GM12878 (cell line): ENCODE data around the gene NDEL1. TPM values are rescaled to one million over a fixed set of nuclear protein-coding genes. Genes with fewer than 3 reads are reported as not detected.

ENCODE experiments used
- ATAC-seq: fragments of 200-7000 bp; cut with Tn5 transposase; 3 replicates; pipeline ENCODE4 v1.9.1; 2020; ENCODE audit warnings: mild to moderate bottlenecking, moderate library complexity
- BruUV-seq: library from RNA; stranded (reverse); fragments of 400-500 nt; replicated peaks from 2 replicates; lab custom pipeline; 2021; lab: Mats Ljungman, UMichigan
- CTCF ChIA-PET: fragments of 300-600 bp; sonication (Branson Sonifier 250); formaldehyde crosslinking; extraction: SDS; loops from one replicate; lab custom pipeline; 2021; ENCODE audit warnings: inconsistent platforms; lab: Yijun Ruan, JAX
- POLR2A ChIA-PET: fragments of 350-600 bp; formaldehyde crosslinking; extraction: SDS; loops from one replicate; lab custom pipeline; 2021; ENCODE audit warnings: inconsistent platforms; lab: Charles Lee
- RAD21 ChIA-PET: fragments of 300-600 bp; sonication (Branson Sonifier 250); formaldehyde crosslinking; loops from one replicate; lab custom pipeline; 2023; ENCODE audit warnings: antibody characterized with exemption; ENCODE audit not compliant: unreplicated experiment; lab: Charles Lee
- SMC1A ChIA-PET: fragments of 300-600 bp; sonication (Branson Sonifier 250); formaldehyde crosslinking; loops from one replicate; lab custom pipeline; 2023; ENCODE audit not compliant: unreplicated experiment, uncharacterized antibody; lab: Charles Lee
- DNase-seq: peaks from one replicate; pipeline ENCODE4 v3.0.0-alpha.2; 2011; ENCODE audit warnings: low read depth, low spot score
- FAIRE-seq: peaks from 3 replicates; lab custom pipeline; 2011; peaks lifted over from hg19 to GRCh38; lab: Jason Lieb, UNC
- H2AFZ ChIP-seq: 2 replicates; pipeline ENCODE4 v1.6.0; 2011; ENCODE audit warnings: low read depth, low read length, control low read depth; ENCODE audit not compliant: control insufficient read depth
- H3K27ac ChIP-seq: 2 replicates; pipeline ENCODE4 v1.5.1; 2011; ENCODE audit warnings: control low read depth; ENCODE audit not compliant: control insufficient read depth, insufficient read depth
- H3K27me3 ChIP-seq, 2 experiments: replicated peaks in 1 of 2; 2 replicates each; pipeline versions ENCODE4 v1.6.0 to v1.6.1; 2011; ENCODE audit warnings: low read length in 1 of 2; ENCODE audit not compliant: control insufficient read depth in 2 of 2, insufficient read depth in 2 of 2
- H3K36me3 ChIP-seq, 2 experiments: 2 replicates each; pipeline ENCODE4 v1.5.1; 2011; ENCODE audit warnings: low read length in 1 of 2; ENCODE audit not compliant: control insufficient read depth in 2 of 2, insufficient read depth in 2 of 2
- H3K4me1 ChIP-seq: 2 replicates; pipeline ENCODE4 v1.6.1; 2011; ENCODE audit warnings: mild to moderate bottlenecking, low read length, moderate library complexity, mixed read lengths; ENCODE audit not compliant: control insufficient read depth, insufficient read depth
- H3K4me2 ChIP-seq: 2 replicates; pipeline ENCODE4 v1.6.0; 2011; ENCODE audit warnings: control low read depth; ENCODE audit not compliant: control insufficient read depth, insufficient read depth
- H3K4me3 ChIP-seq: fragments of 200-600 bp; sonication (generic); 2 replicates; pipeline ENCODE4 v1.5.1; 2016
- H3K79me2 ChIP-seq: 2 replicates; pipeline ENCODE4 v1.6.0; 2011; ENCODE audit warnings: low read length; ENCODE audit not compliant: control insufficient read depth, insufficient read depth
- H3K9ac ChIP-seq: 2 replicates; pipeline ENCODE4 v1.8.0; 2011; ENCODE audit warnings: low read length, control low read depth, mixed read lengths; ENCODE audit not compliant: control insufficient read depth, insufficient read depth
- H3K9me3 ChIP-seq: replicated peaks from 3 replicates; pipeline ENCODE4 v1.5.1; 2011; ENCODE audit warnings: mild to moderate bottlenecking, low read length; ENCODE audit not compliant: control insufficient read depth, insufficient read depth
- H4K20me1 ChIP-seq: 2 replicates; pipeline ENCODE4 v1.6.0; 2011; ENCODE audit not compliant: control insufficient read depth, insufficient read depth
- CBFB ChIP-seq: IDR thresholded peaks from 2 replicates; pipeline ENCODE4 v1.6.1; 2016; ENCODE audit warnings: antibody characterized with exemption, low read depth
- CEBPB ChIP-seq, 2 experiments: fragments of 150-350 bp in 1 of 2; IDR thresholded peaks; 2 replicates each; pipeline ENCODE4 v1.6.1; 2012 to 2014; ENCODE audit warnings: low read depth in 2 of 2, low read length in 2 of 2, borderline replicate concordance in 1 of 2, inconsistent platforms in 1 of 2
- CREB1 ChIP-seq: IDR thresholded peaks from 2 replicates; pipeline ENCODE4 v1.6.1; 2012; ENCODE audit warnings: low read depth, mild to moderate bottlenecking, inconsistent platforms
- CREM ChIP-seq: IDR thresholded peaks from 2 replicates; pipeline ENCODE4 v1.6.1; 2014; ENCODE audit warnings: antibody characterized with exemption, low read depth
- GABPA ChIP-seq: IDR thresholded peaks from 2 replicates; pipeline ENCODE4 v1.6.1; 2014; ENCODE audit warnings: antibody characterized with exemption, low read depth, mild to moderate bottlenecking, inconsistent platforms
- HCFC1 ChIP-seq: fragments of 150-350 bp; IDR thresholded peaks from 2 replicates; pipeline ENCODE4 v1.6.1; 2014; ENCODE audit warnings: low read length
- JUNB ChIP-seq: IDR thresholded peaks from 2 replicates; pipeline ENCODE4 v1.6.1; 2016; ENCODE audit warnings: antibody characterized with exemption, mild to moderate bottlenecking
- NR2F1 ChIP-seq: fragments of 450-650 bp; conservative IDR thresholded peaks from 2 replicates; pipeline ENCODE4 v1.6.1; 2017; ENCODE audit warnings: mild to moderate bottlenecking
- RBBP5 ChIP-seq: fragments of 200-600 bp; sonication (generic); conservative IDR thresholded peaks from 2 replicates; pipeline ENCODE4 v1.6.1; 2016
- RUNX3 ChIP-seq: IDR thresholded peaks from 2 replicates; pipeline ENCODE4 v1.6.1; 2012; ENCODE audit warnings: low read length, inconsistent platforms
- SMAD5 ChIP-seq: IDR thresholded peaks from 2 replicates; pipeline ENCODE4 v1.6.1; 2016; ENCODE audit warnings: antibody characterized with exemption, low read depth
- SMC3 ChIP-seq: IDR thresholded peaks from 2 replicates; pipeline ENCODE4 v1.6.1; 2011; ENCODE audit warnings: low read length, improper control_type of control experiment, borderline replicate concordance
- SREBF1 ChIP-seq: IDR thresholded peaks from 2 replicates; pipeline ENCODE4 v1.6.1; 2012; ENCODE audit warnings: mild to moderate bottlenecking, low read length
- SUPT20H ChIP-seq: IDR thresholded peaks from 2 replicates; pipeline ENCODE4 v1.6.1; 2011; ENCODE audit warnings: low read depth, mild to moderate bottlenecking, low read length, moderate library complexity, borderline replicate concordance; ENCODE audit not compliant: control insufficient read depth
- WGBS: methylation state at CpG from one replicate; pipeline ENCODE4 v1.1.6; 2016; ENCODE audit warnings: low lambda C conversion rate; ENCODE audit not compliant: insufficient replicate concordance, insufficient coverage; ENCODE audit errors: missing lambda C conversion rate; 5-methylcytosine and 5-hydroxymethylcytosine counted together
- in situ Hi-C: fragments of 300-500 bp; cut with MboI; formaldehyde crosslinking; loops from 9 replicates; pipeline ENCODE4 v1.14.3; 2018; ENCODE audit warnings: mixed read lengths
- intact Hi-C: fragments of 100-400 bp; cut with micrococcal nuclease; formaldehyde crosslinking; loops from one replicate; pipeline ENCODE4 v1.14.2; 2022; ENCODE audit not compliant: unreplicated experiment
- polyA plus RNA-seq, 11 experiments: library from polyadenylated mRNA; depleted of rRNA in 4 of 11; unstranded in 6 of 11; stranded (reverse) in 5 of 11; fragments of >200 nt; fragmentation: Nextera tagmentation in 4 of 11; fragmentation: Illumina TruSeq in 1 of 11; extraction: Ambion mirVana in 4 of 11; extraction: Trizol in 1 of 11; gene quantifications; 1 replicate in 1 of 11; 2 replicates in 10 of 11; pipeline versions ENCODE4 v1.2.1 to v1.2.3, GENCODE V29; 2011 to 2016; ENCODE audit warnings: inconsistent platforms in 2 of 11, missing spikeins in 2 of 11, low read depth in 1 of 11
- total RNA-seq, 4 experiments: library from RNA; depleted of rRNA in 3 of 4; stranded (reverse); fragments of >200 nt in 3 of 4; fragmentation: Illumina TruSeq in 1 of 4; extraction: Trizol in 1 of 4; gene quantifications; 2 replicates each; pipeline versions ENCODE4 v1.2.1 to v1.2.3, GENCODE V29; 2013 to 2021
- TF ChIP-seq, protein P1 (sequence below): fragments of 450-650 bp; formaldehyde crosslinking; IDR thresholded peaks from 2 replicates; pipeline ENCODE4 v1.4.0; 2020; ENCODE audit warnings: mild to moderate bottlenecking, moderate library complexity
- TF ChIP-seq, protein P2 (sequence below): fragments of 450-650 bp; IDR thresholded peaks from 2 replicates; pipeline ENCODE4 v1.6.1; 2014; ENCODE audit warnings: mild to moderate bottlenecking
- TF ChIP-seq, protein P3 (sequence below): fragments of 450-650 bp; IDR thresholded peaks from 2 replicates; pipeline ENCODE4 v1.6.1; 2018; ENCODE audit warnings: borderline replicate concordance, mild to moderate bottlenecking; ENCODE audit not compliant: partially characterized antibody

Gene NDEL1
- total and polyA plus RNA-seq, 10 of the 15 experiments (the other 5 are each of a cell fraction or from before 2014, with no cell fraction given), result 0.72 to 41.5 (median 29.9) TPM

DNA sequence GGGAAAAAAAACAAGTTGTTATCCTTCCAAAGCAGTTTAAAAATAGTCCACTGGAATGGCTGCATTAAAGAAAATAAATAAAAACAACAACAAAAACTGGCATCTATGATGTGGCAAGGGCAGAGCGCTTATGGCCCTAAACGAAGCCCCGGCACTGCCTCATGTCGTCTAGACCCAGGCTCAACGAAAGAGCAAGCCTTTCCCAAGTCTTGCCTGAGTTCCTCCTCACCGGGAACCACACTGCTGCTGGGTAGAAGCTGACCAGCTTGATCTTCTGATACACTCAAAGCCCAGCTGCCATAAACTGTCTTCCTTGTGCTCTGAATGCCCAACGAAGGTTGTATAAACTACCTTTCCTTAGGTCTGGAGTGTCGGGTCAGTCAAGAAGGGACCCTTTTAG is 37.0 kb downstream of the NDEL1 start (continued):
- no peak for TF ChIP-seq SMC3
- TF ChIP-seq, protein P1, sequence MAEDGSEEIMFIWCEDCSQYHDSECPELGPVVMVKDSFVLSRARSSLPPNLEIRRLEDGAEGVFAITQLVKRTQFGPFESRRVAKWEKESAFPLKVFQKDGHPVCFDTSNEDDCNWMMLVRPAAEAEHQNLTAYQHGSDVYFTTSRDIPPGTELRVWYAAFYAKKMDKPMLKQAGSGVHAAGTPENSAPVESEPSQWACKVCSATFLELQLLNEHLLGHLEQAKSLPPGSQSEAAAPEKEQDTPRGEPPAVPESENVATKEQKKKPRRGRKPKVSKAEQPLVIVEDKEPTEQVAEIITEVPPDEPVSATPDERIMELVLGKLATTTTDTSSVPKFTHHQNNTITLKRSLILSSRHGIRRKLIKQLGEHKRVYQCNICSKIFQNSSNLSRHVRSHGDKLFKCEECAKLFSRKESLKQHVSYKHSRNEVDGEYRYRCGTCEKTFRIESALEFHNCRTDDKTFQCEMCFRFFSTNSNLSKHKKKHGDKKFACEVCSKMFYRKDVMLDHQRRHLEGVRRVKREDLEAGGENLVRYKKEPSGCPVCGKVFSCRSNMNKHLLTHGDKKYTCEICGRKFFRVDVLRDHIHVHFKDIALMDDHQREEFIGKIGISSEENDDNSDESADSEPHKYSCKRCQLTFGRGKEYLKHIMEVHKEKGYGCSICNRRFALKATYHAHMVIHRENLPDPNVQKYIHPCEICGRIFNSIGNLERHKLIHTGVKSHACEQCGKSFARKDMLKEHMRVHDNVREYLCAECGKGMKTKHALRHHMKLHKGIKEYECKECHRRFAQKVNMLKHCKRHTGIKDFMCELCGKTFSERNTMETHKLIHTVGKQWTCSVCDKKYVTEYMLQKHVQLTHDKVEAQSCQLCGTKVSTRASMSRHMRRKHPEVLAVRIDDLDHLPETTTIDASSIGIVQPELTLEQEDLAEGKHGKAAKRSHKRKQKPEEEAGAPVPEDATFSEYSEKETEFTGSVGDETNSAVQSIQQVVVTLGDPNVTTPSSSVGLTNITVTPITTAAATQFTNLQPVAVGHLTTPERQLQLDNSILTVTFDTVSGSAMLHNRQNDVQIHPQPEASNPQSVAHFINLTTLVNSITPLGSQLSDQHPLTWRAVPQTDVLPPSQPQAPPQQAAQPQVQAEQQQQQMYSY, result no peak

DNA sequence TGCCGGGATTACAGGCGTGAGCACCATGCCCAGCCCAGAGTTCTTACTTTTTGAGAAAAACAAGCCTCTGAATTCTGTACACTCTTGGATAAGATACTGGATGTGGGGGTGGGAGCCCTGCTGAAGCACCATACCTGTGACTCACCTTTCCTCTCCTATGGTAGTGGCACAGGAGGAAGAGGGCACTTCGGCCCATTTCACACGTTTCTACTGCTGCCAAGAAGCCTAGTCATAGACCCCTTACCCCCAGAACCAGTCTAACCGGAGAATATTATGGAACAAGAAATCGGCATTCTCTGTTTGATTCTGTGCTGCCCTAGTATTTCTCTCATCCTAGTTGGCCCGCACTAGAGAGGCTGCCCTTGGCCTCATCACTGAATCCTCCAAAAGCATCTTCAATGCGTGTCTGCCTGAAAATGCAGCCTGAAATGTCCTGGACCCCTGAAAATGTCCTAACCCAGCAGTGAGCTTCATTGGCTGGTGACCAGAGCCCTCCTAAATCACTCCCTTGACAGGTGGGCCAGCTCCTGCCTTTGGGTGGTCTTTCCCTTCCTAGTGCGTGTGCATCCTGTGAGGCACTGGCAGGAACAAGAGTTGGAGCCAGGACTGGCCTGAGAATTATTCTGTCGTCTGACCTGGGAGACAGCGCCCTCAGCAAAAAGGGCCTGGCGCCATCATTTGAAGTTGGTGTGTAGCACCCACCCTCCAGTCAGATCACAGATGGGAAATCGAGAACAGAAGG is 37.9 kb downstream of the NDEL1 start:
- intact Hi-C loops (no loop called here), in situ Hi-C loops (no loop called here)
- H3K27ac ChIP-seq, result no peak overlapping the region
- no peaks in the 10 kb centered on the region for H3K27me3 ChIP-seq
- FAIRE-seq (no peak), ATAC-seq (no peak), DNase-seq (no peak)
- H2AFZ ChIP-seq, result no peak overlapping the region
- no peaks in the 10 kb centered on the region for H3K4me1 ChIP-seq
- RAD21 ChIA-PET, result no interaction called here
- CTCF ChIA-PET, result no interaction called here
- POLR2A ChIA-PET, result no interaction called here
- no peak overlapping the region for H3K4me2 ChIP-seq
- 97% methylated on average over 13 of the region's 13 CpGs for WGBS
- SMC1A ChIA-PET, result no interaction called here
- no peak overlapping the region for H3K9ac ChIP-seq
- no peaks in the 10 kb centered on the region for H3K79me2 ChIP-seq
- BruUV-seq, result no TSS peak
- H3K36me3 ChIP-seq, result peaks cover 12 to 19% of the 10 kb centered on the region in 2 experiments; a peak in 3 of 4 replicates
- H4K20me1 ChIP-seq, result no peaks in the 10 kb centered on the region; the same call in 1 of the 2 replicates
- no peaks in the 10 kb centered on the region for H3K9me3 ChIP-seq
- TF ChIP-seq CREB1, result no peak
- TF ChIP-seq JUNB, result no peak
- TF ChIP-seq RBBP5, result no peak
- TF ChIP-seq, protein P2, sequence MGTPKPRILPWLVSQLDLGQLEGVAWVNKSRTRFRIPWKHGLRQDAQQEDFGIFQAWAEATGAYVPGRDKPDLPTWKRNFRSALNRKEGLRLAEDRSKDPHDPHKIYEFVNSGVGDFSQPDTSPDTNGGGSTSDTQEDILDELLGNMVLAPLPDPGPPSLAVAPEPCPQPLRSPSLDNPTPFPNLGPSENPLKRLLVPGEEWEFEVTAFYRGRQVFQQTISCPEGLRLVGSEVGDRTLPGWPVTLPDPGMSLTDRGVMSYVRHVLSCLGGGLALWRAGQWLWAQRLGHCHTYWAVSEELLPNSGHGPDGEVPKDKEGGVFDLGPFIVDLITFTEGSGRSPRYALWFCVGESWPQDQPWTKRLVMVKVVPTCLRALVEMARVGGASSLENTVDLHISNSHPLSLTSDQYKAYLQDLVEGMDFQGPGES, result no peak
- no peak for TF ChIP-seq SUPT20H
- TF ChIP-seq RUNX3, result no peak
- TF ChIP-seq, protein P3, sequence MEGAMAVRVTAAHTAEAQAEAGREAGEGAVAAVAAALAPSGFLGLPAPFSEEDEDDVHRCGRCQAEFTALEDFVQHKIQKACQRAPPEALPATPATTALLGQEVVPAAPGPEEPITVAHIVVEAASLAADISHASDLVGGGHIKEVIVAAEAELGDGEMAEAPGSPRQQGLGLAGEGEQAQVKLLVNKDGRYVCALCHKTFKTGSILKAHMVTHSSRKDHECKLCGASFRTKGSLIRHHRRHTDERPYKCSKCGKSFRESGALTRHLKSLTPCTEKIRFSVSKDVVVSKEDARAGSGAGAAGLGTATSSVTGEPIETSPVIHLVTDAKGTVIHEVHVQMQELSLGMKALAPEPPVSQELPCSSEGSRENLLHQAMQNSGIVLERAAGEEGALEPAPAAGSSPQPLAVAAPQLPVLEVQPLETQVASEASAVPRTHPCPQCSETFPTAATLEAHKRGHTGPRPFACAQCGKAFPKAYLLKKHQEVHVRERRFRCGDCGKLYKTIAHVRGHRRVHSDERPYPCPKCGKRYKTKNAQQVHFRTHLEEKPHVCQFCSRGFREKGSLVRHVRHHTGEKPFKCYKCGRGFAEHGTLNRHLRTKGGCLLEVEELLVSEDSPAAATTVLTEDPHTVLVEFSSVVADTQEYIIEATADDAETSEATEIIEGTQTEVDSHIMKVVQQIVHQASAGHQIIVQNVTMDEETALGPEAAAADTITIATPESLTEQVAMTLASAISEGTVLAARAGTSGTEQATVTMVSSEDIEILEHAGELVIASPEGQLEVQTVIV, result no peak
- no peak for TF ChIP-seq SREBF1
- no peak for TF ChIP-seq CREM
- TF ChIP-seq CBFB, result no peak
- no peak for TF ChIP-seq SMAD5
- no peak for TF ChIP-seq HCFC1
- TF ChIP-seq NR2F1, result no peak
- no peak for TF ChIP-seq CEBPB (IDR thresholded peaks at IDR 0.05; ENCODE audit: borderline replicate concordance in 1 of 2, low read depth in 2 of 2, low read length in 2 of 2)
- TF ChIP-seq GABPA, result no peak
- H3K4me3 ChIP-seq, result no peak overlapping the region
